H1 (cell line): ENCODE data around the gene ACMSD. TPM values are rescaled to one million over a fixed set of nuclear protein-coding genes. Genes with fewer than 3 reads are reported as not detected.

Source experiments
- SIX5 ChIP-seq: IDR thresholded peaks from 2 replicates; pipeline ENCODE4 v1.6.1; 2011; ENCODE audit warnings: mild to moderate bottlenecking, low read depth, low read length
- polyA plus RNA-seq, 7 experiments: library from polyadenylated mRNA; depleted of rRNA in 3 of 7; stranded (reverse) in 5 of 7; unstranded in 2 of 7; fragments of >200 nt in 5 of 7; fragments of 200-250 nt in 2 of 7; gene quantifications; 1 replicate in 5 of 7; 2 replicates in 1 of 7; 4 replicates in 1 of 7; pipeline versions ENCODE4 v1.2.1 to v1.2.3, GENCODE V29; 2011 to 2013; ENCODE audit warnings: missing spikeins in 2 of 7, mixed read lengths in 2 of 7
- total RNA-seq: library from RNA; stranded (reverse); fragmentation: NEBNext Ultra II Directional; extraction: Animal tissue kit (Norgen Biotek cat#: 25700); gene quantifications from 2 replicates; pipeline ENCODE4 v1.2.1, GENCODE V29; 2021
- TF ChIP-seq, protein P1 (sequence below): fragments of 300-600 bp; sonication (generic); IDR thresholded peaks from 2 replicates; pipeline ENCODE4 v1.7.1; 2012; ENCODE audit warnings: low read length, moderate library complexity, mild to moderate bottlenecking, inconsistent platforms; ENCODE audit not compliant: insufficient replicate concordance

Gene ACMSD
- total and polyA plus RNA-seq, 2 of the 8 experiments (the other 6 are each of a cell fraction or from before 2014, with no cell fraction given): not detected

DNA sequence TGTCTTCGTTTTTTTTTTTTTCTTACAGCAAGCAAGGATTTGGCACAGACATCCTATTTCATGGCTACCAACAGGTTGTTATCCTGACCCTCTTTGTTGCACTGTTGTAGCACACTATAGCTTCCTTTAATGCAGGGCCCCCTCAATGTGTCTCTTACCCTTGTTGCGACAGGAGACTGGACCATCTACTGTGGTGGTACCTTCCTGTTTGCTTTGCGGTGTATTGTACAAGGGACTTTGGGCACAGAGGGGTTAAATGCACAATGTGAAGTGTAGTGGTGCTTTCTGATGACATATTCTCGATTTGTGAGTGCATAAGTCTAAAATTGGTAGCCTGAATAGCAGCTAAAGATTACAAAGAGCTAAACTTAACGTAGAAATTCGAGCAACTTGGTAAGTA, 107.7 kb downstream of the ACMSD start (continued):
- TF ChIP-seq, protein P1, sequence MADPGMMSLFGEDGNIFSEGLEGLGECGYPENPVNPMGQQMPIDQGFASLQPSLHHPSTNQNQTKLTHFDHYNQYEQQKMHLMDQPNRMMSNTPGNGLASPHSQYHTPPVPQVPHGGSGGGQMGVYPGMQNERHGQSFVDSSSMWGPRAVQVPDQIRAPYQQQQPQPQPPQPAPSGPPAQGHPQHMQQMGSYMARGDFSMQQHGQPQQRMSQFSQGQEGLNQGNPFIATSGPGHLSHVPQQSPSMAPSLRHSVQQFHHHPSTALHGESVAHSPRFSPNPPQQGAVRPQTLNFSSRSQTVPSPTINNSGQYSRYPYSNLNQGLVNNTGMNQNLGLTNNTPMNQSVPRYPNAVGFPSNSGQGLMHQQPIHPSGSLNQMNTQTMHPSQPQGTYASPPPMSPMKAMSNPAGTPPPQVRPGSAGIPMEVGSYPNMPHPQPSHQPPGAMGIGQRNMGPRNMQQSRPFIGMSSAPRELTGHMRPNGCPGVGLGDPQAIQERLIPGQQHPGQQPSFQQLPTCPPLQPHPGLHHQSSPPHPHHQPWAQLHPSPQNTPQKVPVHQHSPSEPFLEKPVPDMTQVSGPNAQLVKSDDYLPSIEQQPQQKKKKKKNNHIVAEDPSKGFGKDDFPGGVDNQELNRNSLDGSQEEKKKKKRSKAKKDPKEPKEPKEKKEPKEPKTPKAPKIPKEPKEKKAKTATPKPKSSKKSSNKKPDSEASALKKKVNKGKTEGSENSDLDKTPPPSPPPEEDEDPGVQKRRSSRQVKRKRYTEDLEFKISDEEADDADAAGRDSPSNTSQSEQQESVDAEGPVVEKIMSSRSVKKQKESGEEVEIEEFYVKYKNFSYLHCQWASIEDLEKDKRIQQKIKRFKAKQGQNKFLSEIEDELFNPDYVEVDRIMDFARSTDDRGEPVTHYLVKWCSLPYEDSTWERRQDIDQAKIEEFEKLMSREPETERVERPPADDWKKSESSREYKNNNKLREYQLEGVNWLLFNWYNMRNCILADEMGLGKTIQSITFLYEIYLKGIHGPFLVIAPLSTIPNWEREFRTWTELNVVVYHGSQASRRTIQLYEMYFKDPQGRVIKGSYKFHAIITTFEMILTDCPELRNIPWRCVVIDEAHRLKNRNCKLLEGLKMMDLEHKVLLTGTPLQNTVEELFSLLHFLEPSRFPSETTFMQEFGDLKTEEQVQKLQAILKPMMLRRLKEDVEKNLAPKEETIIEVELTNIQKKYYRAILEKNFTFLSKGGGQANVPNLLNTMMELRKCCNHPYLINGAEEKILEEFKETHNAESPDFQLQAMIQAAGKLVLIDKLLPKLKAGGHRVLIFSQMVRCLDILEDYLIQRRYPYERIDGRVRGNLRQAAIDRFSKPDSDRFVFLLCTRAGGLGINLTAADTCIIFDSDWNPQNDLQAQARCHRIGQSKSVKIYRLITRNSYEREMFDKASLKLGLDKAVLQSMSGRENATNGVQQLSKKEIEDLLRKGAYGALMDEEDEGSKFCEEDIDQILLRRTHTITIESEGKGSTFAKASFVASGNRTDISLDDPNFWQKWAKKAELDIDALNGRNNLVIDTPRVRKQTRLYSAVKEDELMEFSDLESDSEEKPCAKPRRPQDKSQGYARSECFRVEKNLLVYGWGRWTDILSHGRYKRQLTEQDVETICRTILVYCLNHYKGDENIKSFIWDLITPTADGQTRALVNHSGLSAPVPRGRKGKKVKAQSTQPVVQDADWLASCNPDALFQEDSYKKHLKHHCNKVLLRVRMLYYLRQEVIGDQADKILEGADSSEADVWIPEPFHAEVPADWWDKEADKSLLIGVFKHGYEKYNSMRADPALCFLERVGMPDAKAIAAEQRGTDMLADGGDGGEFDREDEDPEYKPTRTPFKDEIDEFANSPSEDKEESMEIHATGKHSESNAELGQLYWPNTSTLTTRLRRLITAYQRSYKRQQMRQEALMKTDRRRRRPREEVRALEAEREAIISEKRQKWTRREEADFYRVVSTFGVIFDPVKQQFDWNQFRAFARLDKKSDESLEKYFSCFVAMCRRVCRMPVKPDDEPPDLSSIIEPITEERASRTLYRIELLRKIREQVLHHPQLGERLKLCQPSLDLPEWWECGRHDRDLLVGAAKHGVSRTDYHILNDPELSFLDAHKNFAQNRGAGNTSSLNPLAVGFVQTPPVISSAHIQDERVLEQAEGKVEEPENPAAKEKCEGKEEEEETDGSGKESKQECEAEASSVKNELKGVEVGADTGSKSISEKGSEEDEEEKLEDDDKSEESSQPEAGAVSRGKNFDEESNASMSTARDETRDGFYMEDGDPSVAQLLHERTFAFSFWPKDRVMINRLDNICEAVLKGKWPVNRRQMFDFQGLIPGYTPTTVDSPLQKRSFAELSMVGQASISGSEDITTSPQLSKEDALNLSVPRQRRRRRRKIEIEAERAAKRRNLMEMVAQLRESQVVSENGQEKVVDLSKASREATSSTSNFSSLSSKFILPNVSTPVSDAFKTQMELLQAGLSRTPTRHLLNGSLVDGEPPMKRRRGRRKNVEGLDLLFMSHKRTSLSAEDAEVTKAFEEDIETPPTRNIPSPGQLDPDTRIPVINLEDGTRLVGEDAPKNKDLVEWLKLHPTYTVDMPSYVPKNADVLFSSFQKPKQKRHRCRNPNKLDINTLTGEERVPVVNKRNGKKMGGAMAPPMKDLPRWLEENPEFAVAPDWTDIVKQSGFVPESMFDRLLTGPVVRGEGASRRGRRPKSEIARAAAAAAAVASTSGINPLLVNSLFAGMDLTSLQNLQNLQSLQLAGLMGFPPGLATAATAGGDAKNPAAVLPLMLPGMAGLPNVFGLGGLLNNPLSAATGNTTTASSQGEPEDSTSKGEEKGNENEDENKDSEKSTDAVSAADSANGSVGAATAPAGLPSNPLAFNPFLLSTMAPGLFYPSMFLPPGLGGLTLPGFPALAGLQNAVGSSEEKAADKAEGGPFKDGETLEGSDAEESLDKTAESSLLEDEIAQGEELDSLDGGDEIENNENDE: no peak
- TF ChIP-seq SIX5: no peak
